PFSK-1 (cell line): ENCODE results near the gene DOP1B.

Experiments used
- FOXP2 ChIP-seq: optimal IDR thresholded peaks from 2 replicates; pipeline ENCODE3; 2011; ENCODE audit warnings: borderline replicate concordance, control low read depth, inconsistent platforms; ENCODE audit not compliant: insufficient read depth; ENCODE audit errors: extremely low read length, extremely low read depth
- POLR2AphosphoS5 ChIP-seq: IDR thresholded peaks from 2 replicates; pipeline ENCODE4 v1.6.1; 2012; ENCODE audit warnings: low read depth, mild to moderate bottlenecking, control low read depth, low read length, moderate library complexity
- SIN3A ChIP-seq: IDR thresholded peaks from 2 replicates; pipeline ENCODE4 v1.6.1; 2012; ENCODE audit warnings: mild to moderate bottlenecking, low read length, moderate library complexity, borderline replicate concordance; ENCODE audit not compliant: insufficient read depth
- TAF1 ChIP-seq: IDR thresholded peaks from 2 replicates; pipeline ENCODE4 v1.6.1; 2012; ENCODE audit warnings: low read length, control low read depth, borderline replicate concordance; ENCODE audit not compliant: insufficient read depth
- TF ChIP-seq, protein P1 (sequence below), 2 experiments: IDR thresholded peaks; 2 replicates each; pipeline versions ENCODE4 v1.6.1 to v1.8.0; 2011 to 2012; ENCODE audit warnings: low read depth in 2 of 2, low read length in 2 of 2, control low read depth in 1 of 2, inconsistent platforms in 1 of 2, mild to moderate bottlenecking in 1 of 2, moderate library complexity in 1 of 2; ENCODE audit not compliant: insufficient read depth in 1 of 2

Gene DOP1B

DNA sequence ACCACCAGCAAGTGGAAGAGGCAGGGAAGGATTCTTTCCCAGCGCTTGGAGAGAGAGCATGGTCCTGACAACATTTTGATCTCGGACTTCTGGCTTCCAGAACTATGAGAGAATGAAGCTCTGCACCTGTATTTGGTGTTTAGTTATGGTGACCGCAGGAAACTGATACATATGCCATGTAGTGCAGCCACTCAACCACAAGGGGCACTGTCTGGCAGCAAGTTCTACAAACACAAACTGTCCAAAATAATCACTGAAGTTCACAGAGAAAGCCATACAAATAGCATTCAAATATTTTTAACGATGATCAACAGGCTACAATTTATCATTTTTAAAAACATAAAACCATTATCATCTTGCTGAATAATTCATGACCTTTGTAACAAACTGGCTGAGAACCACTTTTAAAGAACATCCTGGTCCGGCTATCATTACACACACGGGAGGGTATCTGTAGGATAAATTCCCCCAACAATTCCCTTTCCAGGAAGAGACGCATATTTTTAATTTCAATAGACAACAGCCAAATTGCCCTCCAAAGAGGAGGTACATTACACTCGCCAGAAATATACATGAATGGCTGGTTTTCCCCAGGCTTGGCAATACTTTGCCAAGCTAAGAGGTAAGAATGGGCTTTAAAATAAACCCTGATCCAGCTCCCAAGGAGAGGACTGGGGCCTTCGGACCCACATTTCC is 31.0 kb upstream of the DOP1B start:
- TF ChIP-seq POLR2AphosphoS5 = no peak
- TF ChIP-seq FOXP2 = no peak
- no peak for TF ChIP-seq SIN3A
- no peak for TF ChIP-seq TAF1
- TF ChIP-seq, protein P1, sequence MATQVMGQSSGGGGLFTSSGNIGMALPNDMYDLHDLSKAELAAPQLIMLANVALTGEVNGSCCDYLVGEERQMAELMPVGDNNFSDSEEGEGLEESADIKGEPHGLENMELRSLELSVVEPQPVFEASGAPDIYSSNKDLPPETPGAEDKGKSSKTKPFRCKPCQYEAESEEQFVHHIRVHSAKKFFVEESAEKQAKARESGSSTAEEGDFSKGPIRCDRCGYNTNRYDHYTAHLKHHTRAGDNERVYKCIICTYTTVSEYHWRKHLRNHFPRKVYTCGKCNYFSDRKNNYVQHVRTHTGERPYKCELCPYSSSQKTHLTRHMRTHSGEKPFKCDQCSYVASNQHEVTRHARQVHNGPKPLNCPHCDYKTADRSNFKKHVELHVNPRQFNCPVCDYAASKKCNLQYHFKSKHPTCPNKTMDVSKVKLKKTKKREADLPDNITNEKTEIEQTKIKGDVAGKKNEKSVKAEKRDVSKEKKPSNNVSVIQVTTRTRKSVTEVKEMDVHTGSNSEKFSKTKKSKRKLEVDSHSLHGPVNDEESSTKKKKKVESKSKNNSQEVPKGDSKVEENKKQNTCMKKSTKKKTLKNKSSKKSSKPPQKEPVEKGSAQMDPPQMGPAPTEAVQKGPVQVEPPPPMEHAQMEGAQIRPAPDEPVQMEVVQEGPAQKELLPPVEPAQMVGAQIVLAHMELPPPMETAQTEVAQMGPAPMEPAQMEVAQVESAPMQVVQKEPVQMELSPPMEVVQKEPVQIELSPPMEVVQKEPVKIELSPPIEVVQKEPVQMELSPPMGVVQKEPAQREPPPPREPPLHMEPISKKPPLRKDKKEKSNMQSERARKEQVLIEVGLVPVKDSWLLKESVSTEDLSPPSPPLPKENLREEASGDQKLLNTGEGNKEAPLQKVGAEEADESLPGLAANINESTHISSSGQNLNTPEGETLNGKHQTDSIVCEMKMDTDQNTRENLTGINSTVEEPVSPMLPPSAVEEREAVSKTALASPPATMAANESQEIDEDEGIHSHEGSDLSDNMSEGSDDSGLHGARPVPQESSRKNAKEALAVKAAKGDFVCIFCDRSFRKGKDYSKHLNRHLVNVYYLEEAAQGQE (IDR thresholded peaks at IDR 0.05; ENCODE audit: insufficient read depth in 1 of 2, low read depth in 2 of 2, low read length in 2 of 2) = no peak

DNA sequence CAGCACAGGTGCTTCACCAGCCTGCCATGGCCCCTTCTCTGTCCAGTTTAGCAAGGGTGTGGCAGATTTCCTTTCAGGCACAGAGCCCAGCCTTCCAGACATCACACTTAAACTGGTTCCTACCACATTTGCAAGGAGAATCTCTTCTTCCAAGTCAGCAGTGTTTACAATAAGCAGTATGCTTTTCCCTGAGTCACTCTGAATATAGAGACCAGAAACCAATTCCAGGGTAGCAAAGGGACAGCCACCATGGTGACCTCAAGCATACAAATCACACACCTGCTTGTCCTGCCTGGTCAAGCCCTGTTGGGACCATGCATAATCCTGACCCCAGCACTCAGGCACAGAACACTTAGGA is 30.4 kb upstream of the DOP1B start:
- TF ChIP-seq SIN3A = no peak
- TF ChIP-seq, protein P1 (IDR thresholded peaks at IDR 0.05; ENCODE audit: insufficient read depth in 1 of 2, low read depth in 2 of 2, low read length in 2 of 2) = no peak
- no peak for TF ChIP-seq POLR2AphosphoS5
- TF ChIP-seq TAF1 = no peak
- no peak for TF ChIP-seq FOXP2

DNA sequence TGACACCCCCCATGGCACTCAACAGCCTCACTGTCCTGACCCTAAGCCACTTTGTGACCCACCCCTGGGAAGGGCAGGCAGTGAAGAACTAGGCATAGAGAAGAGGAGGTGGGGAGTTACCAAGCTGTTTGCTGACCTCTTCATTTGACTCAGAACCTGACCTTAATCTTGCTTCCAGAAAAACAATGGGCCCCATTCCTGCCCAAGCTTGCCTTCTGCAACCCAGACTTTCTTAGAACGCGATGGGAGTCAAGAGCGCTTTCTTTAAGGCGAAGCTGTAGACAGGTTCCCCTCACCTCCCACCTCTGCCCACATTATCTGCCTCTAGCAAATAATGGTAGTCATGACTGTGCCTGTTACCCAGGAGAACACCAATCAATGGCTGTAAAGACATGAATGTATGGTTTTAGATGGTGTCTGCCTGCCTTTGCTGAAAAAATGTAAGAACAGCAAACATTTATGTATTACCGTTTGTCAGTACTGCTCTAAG is 30.0 kb upstream of the DOP1B start:
- TF ChIP-seq POLR2AphosphoS5 = no peak
- TF ChIP-seq, protein P1 (IDR thresholded peaks at IDR 0.05; ENCODE audit: insufficient read depth in 1 of 2, low read depth in 2 of 2, low read length in 2 of 2) = no peak

DNA sequence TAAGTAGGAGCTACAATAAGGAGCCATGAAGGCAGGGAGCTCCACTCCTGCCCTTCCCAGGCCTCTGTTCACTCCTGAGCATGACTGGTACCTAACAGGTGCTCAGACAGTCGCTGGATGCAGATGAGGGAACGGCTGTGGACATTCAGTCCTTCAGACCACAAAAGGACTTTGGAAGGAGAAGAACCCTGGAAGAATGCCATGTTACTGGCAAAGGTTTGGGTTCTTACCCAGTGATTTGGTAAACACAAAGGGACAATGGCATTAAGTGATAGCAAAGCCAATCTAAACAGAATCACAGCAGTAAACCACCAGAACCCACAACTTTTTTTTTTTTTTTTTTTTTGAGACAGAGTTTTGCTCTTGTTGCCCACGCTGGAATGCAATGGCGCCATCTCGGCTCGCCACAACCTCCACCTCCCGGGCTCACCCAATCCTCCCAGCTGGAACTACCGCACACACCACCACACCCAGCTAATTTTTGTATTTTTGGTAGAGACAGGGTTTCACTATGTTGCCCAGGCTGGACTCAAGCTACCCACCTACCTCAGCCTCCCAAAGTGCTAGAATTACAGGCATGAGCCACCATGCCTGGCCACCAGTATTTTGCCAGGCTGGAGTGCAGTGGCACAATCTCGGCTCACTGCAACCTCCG is 29.2 kb upstream of the DOP1B start:
- TF ChIP-seq, protein P1 (IDR thresholded peaks at IDR 0.05; ENCODE audit: insufficient read depth in 1 of 2, low read depth in 2 of 2, low read length in 2 of 2) = no peak
- TF ChIP-seq FOXP2 (no peak), TAF1 (no peak), SIN3A (no peak), POLR2AphosphoS5 (no peak)
